Uterus (tissue), 2 donors: ENCODE data around the gene ZNF207.

ENCODE experiments used
- CTCF ChIP-seq, 4 experiments: fragments of 200-600 bp in 2 of 4; fragments of 450-650 bp in 2 of 4; sonication (generic) in 2 of 4; IDR thresholded peaks; one replicate each; pipeline ENCODE4 v1.5.1; 2016 to 2019; ENCODE audit warnings: antibody characterized with exemption in 4 of 4, mild to moderate bottlenecking in 2 of 4, moderate library complexity in 1 of 4
- POLR2A ChIP-seq, 2 donors: fragments of 450-650 bp; IDR thresholded peaks; one replicate each; pipeline ENCODE4 v1.6.1; 2016; ENCODE audit warnings: antibody characterized with exemption in 2 of 2, mild to moderate bottlenecking in 1 of 2, moderate library complexity in 1 of 2

- TF ChIP-seq CTCF (IDR thresholded peaks at IDR 0.05) (no peak), POLR2A (IDR thresholded peaks at IDR 0.05) (no peak)
Observed at GRCh38 chr17:32341141-32341856, 8.7 kb upstream of the ZNF207 start.
